ENCODE data around the gene RARB.

Gene RARB

DNA sequence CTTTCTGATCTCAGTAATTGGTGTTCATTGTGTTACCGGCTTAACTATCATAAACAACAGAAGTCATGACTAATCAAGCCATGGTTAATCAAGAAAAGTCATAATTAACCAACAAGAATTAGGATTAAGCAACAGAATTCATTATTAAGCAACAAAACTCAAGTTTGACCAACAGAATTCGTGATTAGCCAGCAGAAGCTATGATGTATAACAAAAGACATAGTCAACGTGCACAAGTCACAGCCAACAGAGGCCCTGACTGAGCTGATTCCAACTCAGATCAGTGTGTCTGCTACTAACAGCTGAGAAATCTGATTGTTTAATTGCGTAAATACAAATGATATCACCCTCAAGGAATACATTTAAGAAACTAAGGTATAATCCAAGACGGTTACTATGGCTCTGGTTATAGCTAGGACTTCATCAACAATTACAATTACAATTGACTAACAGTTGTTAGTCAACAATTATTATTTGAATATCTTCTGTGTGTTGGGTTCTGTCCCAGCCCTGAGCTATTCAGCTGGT, 67.7 kb downstream of the RARB start:
- DNase-seq: no peak
- intact Hi-C loops (cut with DNase I): no loop called here

DNA sequence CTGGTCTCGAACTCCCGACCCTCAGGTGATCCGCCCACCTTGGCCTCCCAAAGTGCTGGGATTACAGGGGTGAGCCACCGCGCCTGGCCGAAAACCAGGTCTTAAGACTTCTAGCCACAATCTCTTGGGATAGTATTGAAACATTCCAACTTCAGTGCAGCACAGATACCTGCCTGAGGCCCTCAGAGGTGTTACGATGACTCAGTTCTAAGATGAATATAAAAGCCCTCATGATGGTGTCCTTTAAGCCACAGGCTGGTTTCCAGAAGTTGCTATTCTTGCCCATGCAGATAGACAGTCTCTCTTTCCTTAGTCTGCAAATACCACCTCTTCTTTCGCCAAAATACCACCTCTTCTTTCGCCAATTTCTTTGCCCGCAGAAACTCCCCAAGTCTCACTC, 69.0 kb downstream of the RARB start:
- no peak for DNase-seq
- intact Hi-C loops (cut with DNase I): no loop called here

DNA sequence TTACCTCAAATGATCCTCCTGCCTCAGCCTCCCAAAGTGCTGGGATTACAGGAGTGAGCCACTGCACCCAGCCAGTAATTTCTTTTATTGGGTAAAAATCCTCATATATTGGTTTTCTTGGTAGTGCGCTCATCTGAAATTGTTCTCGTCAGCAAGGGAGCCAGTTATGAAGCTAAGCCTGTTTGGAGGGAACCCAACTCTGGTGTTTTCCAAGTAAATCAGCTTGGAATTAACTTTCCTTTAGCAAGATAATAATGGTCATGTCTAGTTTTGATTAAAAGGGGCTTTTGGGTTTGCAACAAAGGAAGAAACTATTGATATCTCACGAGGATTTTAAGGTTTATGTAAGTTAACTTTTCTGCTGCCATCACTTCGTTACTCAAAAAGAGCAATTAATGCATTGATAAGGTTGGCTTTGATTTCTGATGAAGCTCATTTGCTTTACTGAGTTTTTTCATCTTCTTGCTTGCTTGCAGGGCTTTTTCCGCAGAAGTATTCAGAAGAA, 72.7 kb downstream of the RARB start:
- intact Hi-C loops (cut with DNase I): no loop called here
- DNase-seq: no peak

DNA sequence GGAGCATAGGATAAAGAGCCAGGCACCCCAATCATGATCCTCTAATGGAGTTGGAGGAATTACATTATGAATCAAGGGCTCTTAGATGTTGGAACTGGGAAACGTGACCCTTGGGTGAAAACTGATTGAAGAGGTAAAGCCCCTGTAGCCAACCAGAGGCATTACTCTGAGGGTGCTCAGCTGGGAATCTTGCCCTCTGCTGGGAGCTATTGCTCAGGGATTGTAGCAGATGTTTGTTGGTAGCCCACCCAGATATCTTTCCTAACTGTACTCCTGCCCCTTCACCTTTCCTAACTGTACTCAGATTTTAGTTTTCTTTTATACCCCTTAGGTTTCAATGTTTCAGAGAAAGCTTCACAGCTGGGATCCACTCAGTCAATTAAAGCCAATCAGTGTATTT, 74.2 kb downstream of the RARB start:
- intact Hi-C loops (cut with DNase I): no loop called here
- DNase-seq: no peak

DNA sequence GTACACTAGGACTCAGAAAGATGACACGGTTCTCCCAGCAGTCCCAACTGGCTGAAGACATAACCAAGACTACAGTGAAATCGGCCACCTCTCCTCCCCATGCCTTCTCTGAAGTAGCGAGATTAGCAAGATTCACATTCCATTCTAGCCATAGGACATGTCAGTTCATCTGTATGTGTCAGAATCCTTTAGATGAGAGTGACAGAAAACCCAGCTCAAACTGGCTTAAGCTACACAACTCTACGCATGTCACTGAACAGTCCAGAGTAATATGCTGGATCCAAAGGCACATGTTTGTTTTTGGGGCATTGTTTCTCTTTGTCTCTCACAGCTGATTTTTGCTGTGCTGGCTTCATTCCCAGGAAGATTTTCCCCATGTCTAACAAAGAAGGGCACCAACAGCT, 75.8 kb downstream of the RARB start:
- intact Hi-C loops (cut with DNase I): no loop called here
- no peak for DNase-seq

DNA sequence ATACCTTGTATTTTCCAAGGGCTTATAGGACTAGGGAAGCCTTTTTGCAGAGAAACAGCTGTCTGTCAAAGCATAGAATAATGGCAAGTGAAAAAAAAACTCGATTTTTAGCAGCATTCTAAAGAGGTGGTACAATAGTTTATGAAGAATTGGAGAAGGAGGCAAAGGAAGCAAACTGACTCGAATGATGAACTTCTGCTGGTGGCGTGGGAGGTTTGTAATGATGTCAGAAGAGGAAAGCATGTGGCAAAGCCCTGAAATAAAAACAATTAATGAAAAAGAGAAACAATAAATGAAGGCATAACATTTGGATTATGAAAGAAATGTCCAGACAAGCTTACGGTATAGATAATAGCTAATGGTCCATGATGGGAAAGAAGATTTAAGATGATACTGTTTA, 77.5 kb downstream of the RARB start:
- intact Hi-C loops (cut with DNase I): no loop called here
- DNase-seq: no peak

DNA sequence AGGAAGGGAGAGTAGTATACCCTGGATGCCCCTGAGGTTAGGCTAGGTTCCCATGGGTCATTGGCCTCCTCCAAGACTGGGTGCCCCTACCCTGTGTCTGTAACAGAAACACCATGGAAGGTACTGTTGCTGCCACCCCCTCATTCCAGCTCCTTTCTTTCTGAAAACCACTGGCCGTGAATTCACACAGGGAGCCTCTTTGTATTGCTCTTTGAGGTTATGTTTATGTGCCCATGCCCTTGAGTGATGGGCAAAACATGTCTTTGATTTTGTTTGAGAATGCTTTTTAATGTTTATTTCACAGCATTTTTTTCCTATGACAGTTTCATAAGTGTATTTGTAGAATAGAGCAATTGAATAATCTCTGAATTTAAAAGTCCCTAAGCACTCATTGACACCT, 79.7 kb downstream of the RARB start:
- intact Hi-C loops (cut with DNase I): no loop called here
- no peak for DNase-seq

DNA sequence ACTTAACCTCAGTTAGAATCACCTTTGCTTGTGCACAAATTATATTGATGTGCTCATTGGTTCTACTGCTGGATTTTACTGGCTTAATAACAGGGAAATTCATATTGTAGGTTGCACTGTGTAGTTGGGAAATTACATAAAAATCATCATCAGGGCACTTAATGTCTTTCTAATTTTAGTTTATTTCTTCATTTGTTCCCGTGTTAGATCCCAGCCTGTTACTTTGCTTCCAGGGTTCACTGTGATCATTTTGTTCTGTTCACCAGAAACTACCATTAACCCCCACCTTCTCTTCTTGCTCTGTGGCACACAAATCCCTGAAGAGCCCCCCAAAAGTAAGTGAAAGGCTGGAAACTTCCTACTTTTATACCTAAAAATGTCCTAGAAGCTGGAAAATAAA, 80.4 kb downstream of the RARB start:
- intact Hi-C loops (cut with DNase I): no loop called here
- no peak for DNase-seq

DNA sequence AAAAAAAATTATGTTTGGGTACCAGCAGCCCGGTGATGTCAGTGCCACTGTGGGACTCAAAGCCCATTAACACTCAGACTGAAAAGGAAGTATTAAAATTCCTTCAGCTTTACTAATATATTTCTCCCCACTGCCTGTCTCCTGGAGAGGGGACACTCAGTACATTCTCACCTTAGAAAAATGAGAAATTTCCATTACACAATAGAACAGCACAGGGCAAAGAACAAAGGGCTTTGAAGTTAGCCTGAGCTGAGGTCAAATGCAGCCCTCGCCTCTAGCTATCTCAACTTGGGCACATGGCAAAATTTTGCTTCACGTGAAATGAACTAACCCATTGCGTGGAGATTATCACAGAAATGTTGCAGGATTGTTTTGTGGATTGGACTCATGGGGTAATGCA, 80.8 kb downstream of the RARB start:
- no peak for DNase-seq
- intact Hi-C loops (cut with DNase I): no loop called here

DNA sequence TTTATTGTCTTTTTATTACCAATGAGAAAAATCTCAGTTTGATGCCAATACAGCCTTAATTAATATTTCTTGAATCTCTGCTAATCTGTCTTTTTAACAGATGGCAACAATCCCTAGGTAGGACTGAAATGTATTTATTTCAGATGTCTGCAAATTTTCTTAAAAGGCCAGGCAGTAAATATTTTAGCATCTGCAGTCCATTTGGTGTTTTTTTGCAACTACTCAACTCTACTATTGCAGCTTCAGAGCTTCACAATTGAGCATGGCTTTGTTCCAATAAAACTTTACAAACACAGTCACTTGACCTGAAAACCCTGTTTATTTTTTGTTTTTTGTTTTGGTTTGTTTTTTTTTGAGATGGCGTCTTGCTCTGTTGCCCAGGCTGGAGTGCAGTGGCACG, 82.7 kb downstream of the RARB start:
- intact Hi-C loops (cut with DNase I): no loop called here
- DNase-seq: no peak

DNA sequence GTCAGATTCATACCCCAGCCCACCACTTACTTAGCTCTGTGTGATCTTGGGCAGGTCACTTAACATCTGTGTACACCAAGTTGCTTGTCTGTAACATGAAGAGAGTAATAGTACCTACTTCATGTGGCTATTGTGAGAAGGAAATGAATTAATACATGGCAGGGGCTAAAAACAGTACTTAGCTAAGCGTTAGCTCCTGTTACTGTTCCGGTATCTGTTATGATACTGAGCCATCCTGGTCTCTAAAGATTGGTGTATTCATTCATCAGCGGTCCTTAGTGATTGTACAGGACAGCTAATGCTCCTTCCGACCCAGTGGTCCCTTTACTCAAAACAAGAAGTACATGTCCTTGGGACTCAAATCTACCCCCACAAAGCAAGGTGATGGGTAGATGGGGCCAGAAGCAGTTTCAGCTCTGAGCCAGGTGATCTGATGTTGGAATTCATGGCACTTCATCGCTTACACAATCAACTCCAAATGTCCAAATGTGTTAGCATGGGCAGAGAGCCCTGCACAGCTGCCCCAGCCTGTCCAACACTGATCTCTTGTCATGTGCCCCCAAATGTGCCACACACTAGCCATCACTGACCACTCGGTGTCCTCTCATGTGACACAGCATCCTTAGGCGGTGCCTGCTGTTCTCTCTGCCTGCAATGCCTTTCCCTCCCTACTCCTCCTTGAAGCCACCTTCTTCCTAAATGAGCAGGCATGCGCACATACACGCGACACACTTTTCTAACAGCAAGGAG, 84.1 kb downstream of the RARB start:
- DNase-seq: no peak
- intact Hi-C loops (cut with DNase I): no loop called here

DNA sequence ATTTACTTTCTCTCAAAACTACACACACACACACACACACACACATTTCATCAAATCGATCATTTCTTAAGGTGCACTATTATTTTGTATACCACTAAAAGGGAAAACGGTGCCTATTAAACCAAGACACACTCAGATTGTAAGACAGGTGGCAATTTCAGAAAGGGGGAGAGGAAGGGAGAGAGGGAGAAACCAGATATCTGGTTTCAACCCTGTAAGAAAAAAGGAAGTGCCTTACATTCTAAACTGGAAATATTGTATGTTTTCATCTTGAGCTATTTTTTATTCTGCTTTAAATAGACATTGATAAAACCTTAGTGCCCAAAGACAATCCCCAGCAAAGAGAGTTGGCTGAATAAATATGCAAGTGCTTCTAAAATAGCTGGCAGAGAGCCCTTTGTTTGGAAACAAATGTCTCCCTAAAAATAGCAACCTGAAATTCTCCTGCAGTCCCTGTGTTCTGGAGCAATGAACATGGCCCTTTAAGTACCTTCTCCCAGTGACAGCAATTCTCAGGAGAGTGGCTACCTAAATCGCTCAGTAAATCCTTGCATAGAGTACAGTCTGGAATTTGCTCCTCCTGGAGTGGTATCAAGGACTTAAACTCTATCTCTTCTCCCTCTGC, 85.7 kb downstream of the RARB start:
- intact Hi-C loops (cut with DNase I): no loop called here
- DNase-seq: no peak

DNA sequence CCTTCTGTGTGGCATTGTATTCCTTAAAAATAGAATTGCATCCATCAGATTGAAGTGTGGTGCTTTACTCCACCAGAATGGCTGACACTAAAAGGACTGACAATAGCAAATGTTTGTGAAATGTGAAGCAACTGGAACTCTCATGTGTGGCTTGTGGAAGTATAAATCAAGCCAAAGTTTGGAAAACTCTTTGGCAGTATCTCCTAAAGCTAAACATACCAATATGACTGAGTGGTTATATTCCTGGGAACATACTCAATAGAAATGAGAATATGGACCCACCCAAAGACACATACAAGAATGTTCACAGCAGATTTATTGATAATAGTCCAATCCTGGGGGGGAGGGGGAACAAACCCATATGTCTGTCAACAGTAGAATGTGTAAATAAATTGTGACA, 87.1 kb downstream of the RARB start:
- intact Hi-C loops (cut with DNase I): no loop called here
- DNase-seq: no peak

DNA sequence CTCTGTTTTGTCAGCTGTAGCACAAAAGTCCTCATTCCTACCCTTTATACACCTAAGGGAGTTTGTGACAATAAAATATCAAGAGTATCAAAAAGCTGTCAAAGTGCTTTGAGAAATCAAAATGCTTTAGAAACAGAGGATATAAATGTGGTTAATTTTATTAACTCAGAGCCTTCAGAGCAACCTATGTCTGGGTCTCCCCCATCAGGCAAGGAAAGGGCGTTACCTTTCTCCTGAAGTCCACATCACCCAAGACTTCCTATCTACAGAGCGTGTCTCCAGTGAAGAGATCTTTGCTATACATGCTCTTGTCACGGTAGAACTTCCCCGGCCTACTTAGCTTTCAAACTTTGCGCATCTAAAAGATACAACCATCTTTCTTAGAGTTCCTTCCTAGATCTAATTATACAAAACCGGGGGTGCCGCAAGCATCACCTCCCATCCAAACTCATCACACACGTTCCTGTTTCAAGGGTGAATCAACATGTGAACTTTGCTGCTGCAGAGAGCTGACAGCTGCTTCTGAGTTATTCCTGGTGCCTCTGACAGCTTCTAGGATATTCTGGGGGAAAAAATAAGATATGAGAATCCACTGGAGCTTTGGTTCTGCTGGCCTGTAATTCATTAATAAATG, 93.0 kb downstream of the RARB start:
- peak in 1 of 10 donors; percentile 14 for DNase-seq
- intact Hi-C loops (cut with DNase I): no loop called here

DNA sequence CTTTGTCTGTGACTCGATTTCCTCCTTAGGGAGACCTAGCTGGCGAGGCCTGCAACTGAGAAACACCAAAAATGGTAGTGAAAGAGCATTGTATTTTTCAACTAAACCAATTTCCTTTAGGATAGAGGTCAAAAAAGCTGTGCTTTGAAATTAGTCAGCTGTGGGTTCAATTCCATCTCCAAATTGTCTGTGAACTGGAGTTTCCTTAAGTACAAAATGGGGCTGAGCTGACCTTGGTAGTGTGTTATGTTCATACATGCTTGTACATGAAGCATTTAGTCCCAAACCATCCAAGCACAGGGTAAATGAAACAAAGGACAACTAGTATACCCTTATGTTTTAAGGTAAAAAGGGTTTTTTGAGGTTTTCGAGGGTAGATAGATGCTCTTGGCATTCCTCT, 99.3 kb downstream of the RARB start:
- DNase-seq: no peak
- intact Hi-C loops (cut with DNase I): no loop called here

DNA sequence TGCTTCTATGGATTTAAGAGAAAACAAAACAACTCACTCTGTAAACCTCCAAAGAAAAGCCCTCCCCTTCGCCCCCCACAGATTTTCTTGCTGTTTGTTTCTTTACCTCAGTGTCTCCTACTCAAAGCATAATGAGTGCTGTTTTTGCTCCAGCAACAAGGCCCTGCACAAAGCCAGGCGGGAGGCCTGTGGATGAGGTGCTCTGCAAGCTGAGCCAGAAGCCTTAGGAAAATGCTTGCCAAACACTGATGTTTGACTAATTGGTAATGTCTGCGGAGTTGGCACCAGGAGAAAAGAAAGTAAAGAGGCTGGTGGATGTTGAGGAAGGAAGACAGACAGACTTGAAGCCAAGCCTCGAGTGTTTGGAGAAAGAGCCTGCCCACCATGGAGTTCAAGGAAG, 99.7 kb downstream of the RARB start:
- DNase-seq: peak in 9 of 10 donors; percentile 16 to 92 (median 55)
- intact Hi-C loops (cut with DNase I): no loop called here

DNA sequence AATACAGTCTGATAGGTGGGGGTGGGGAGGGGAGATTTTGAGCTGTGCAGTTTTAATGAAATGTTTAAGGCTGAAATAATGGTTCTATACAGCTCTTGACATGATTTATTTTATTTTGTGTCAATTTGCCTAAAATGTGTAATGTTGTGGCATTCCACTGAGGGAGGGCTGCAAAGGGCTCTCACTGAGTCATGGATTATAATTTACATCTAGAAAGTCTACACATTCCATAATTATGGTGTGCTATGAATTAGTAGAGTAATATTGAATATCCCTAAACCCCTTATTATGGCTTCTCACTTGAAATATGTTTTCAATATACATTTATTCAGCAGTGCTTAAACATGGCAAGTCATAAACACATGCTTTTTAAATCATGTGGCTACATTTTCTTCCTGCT, 103.9 kb downstream of the RARB start:
- intact Hi-C loops (cut with DNase I): no loop called here
- no peak for DNase-seq

DNA sequence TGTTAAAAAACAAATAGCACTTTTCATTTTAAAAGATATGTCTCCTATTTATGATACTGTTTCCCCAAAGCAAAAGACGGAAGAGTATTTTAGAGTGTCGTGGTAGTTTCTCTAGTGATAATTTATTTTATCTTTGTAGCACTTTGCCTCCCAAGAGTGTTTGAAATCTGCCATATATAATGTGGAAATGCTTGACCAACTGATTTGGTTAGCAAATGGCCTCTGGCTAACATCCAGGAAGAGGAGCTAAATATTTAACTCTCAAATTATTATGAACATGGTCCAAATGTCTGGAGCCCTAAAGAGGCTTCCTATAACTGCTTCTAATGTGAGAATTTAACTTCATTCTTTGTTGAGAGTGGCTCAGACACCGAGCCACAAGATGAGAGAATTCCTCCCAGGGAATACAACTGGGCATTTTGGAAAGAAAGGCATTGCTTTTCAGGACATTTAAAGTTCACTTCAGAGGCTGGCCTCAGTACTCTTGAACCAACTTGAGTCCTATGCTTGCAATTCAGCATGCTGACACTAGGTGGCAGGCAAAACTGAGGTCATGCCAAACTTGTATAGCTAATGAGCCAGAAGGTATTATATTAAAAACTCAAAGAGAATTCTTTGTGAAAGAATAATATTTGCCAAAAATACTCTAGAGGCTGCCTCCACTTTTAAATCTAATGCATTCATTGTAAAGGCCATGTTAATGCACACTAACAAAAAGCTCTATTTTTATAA, 104.5 kb downstream of the RARB start:
- intact Hi-C loops (cut with DNase I): no loop called here
- no peak for DNase-seq

DNA sequence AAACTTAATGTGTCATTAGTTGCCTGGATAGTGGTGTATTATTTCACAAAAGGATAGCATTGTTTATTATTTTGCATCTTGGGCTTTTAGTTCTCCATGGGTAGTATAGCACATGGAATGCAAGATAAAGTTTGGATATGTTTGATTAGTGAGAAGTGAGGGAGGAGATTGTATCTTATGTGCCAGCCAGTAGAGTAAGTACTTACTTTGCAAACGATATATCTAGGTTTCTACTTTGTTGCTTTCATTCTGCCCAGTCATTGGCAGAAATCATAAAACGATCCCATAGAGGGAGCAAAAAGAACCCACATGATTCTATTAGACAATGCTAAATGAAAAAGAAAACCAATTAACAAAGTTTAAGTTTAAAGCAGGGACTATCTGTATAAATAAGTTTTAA, 105.3 kb downstream of the RARB start:
- DNase-seq: no peak
- intact Hi-C loops (cut with DNase I): no loop called here

DNA sequence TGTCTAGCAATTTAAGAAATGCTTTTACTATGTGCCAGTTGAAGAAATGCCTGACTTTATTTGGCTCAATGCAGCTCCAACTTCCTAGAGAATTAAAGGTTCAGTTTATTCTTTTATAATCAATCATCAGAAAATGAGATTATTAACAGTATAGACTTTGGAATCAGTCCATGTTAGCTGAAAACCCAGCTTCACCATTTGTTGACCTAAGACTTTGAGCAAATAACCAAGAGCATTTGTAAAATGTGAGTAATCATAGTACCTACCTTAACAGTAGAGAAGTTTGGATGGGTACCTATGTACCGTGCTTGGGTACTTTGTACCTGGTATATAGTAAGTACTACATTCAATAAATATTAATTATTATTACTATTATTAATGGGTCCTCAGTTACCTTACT, 105.9 kb downstream of the RARB start:
- no peak for DNase-seq
- intact Hi-C loops (cut with DNase I): no loop called here
